Immature natural killer cell (primary cell): ENCODE results near the gene BCAR3. TPM values are rescaled to one million over a fixed set of nuclear protein-coding genes. Genes with fewer than 3 reads are reported as not detected.

Experiments used
- DNase-seq, 3 donors: peaks; one replicate each; pipeline ENCODE4 v3.0.0; 2022; ENCODE audit warnings: mixed read lengths in 1 of 3
- H3K27ac Mint-ChIP-seq, 6 donors: one replicate each; pipeline ENCODE4 v1.8.0; 2020; ENCODE audit warnings: mixed read lengths in 6 of 6, mild to moderate bottlenecking in 5 of 6, inconsistent platforms in 4 of 6, moderate library complexity in 3 of 6
- H3K27me3 Mint-ChIP-seq, 3 donors: one replicate each; pipeline ENCODE4 v1.8.0; 2020 to 2021; ENCODE audit warnings: low read depth in 3 of 3, mild to moderate bottlenecking in 3 of 3, mixed read lengths in 3 of 3, moderate library complexity in 3 of 3, inconsistent platforms in 1 of 3
- H3K36me3 Mint-ChIP-seq, 3 donors: one replicate each; pipeline ENCODE4 v1.8.0; 2020; ENCODE audit warnings: mixed read lengths in 3 of 3, inconsistent platforms in 2 of 3, mild to moderate bottlenecking in 2 of 3
- H3K4me1 Mint-ChIP-seq, 2 donors: one replicate each; pipeline ENCODE4 v1.8.0; 2020; ENCODE audit warnings: inconsistent platforms in 2 of 2, mild to moderate bottlenecking in 2 of 2, mixed read lengths in 2 of 2, moderate library complexity in 1 of 2
- H3K4me3 Mint-ChIP-seq, 5 donors: one replicate each; pipeline ENCODE4 v1.8.0; 2020; ENCODE audit warnings: mild to moderate bottlenecking in 5 of 5, mixed read lengths in 5 of 5, inconsistent platforms in 3 of 5, moderate library complexity in 3 of 5
- H3K9me3 Mint-ChIP-seq, 6 donors: one replicate each; pipeline ENCODE4 v1.8.0; 2020; ENCODE audit warnings: mild to moderate bottlenecking in 6 of 6, mixed read lengths in 6 of 6, inconsistent platforms in 4 of 6, moderate library complexity in 3 of 6
- polyA plus RNA-seq, 3 donors: library from polyadenylated mRNA; unstranded; fragments of 300-500 nt; fragmentation: Illumina TruSeq; gene quantifications; one replicate each; pipeline ENCODE4 v1.2.3, GENCODE V29; 2021

The BCAR3 gene
- polyA plus RNA-seq, 3 donors from 2014 or later = 0.27 to 0.43 TPM; not detected in 1

- Mint-ChIP-seq H3K27me3 (peaks cover 2% of the 10 kb centered on the region in 3 donors), H3K27ac (no peak overlapping the region), H3K4me1 (no peaks in the 10 kb centered on the region), H3K36me3 (no peaks in the 10 kb centered on the region), H3K4me3 (no peak overlapping the region), H3K9me3 (no peaks in the 10 kb centered on the region)
- no peak for DNase-seq
These were observed 143.7 kb downstream of the BCAR3 start for GRCh38 chr1:93537924-93538323.

GRCh38 chr1:93537396-93537795 lies 144.2 kb downstream of the BCAR3 start:
- Mint-ChIP-seq H3K9me3 (no peaks in the 10 kb centered on the region), H3K27ac (no peak overlapping the region), H3K36me3 (no peaks in the 10 kb centered on the region), H3K27me3 (peaks cover 2% of the 10 kb centered on the region in 3 donors), H3K4me3 (no peak overlapping the region), H3K4me1 (no peaks in the 10 kb centered on the region)
- DNase-seq = no peak

GRCh38 chr1:93533677-93534076 lies 148.0 kb downstream of the BCAR3 start:
- Mint-ChIP-seq H3K27ac (no peak overlapping the region), H3K9me3 (no peaks in the 10 kb centered on the region), H3K27me3 (peaks cover 2 to 4% (median 2%) of the 10 kb centered on the region in 3 donors), H3K4me1 (no peaks in the 10 kb centered on the region), H3K36me3 (no peaks in the 10 kb centered on the region), H3K4me3 (no peak overlapping the region)
- no peak for DNase-seq

GRCh38 chr1:93532780-93533378 lies 148.8 kb downstream of the BCAR3 start:
- Mint-ChIP-seq H3K4me1 (no peaks in the 10 kb centered on the region), H3K27ac (no peak overlapping the region), H3K27me3 (peaks cover 0 to 2% (median 2%) of the 10 kb centered on the region in 3 donors), H3K4me3 (no peak overlapping the region), H3K36me3 (no peaks in the 10 kb centered on the region), H3K9me3 (no peaks in the 10 kb centered on the region)
- DNase-seq = no peak

GRCh38 chr1:93531193-93531592 lies 150.4 kb downstream of the BCAR3 start:
- H3K4me3 Mint-ChIP-seq = no peak overlapping the region
- no peaks in the 10 kb centered on the region for H3K9me3 Mint-ChIP-seq
- no peaks in the 10 kb centered on the region for H3K36me3 Mint-ChIP-seq
- H3K27me3 Mint-ChIP-seq = peaks cover 0 to 2% (median 0%) of the 10 kb centered on the region in 3 donors
- no peaks in the 10 kb centered on the region for H3K4me1 Mint-ChIP-seq
- no peak overlapping the region for H3K27ac Mint-ChIP-seq
- DNase-seq = no peak

- Mint-ChIP-seq H3K27me3 (peaks cover 0 to 2% (median 0%) of the 10 kb centered on the region in 3 donors), H3K4me3 (no peak overlapping the region), H3K4me1 (no peaks in the 10 kb centered on the region), H3K9me3 (no peaks in the 10 kb centered on the region), H3K36me3 (no peaks in the 10 kb centered on the region), H3K27ac (no peak overlapping the region)
- no peak for DNase-seq
These were observed 153.2 kb downstream of the BCAR3 start for GRCh38 chr1:93528412-93528811.

- Mint-ChIP-seq H3K36me3 (no peaks in the 10 kb centered on the region), H3K27me3 (peaks cover 0 to 2% (median 2%) of the 10 kb centered on the region in 3 donors), H3K4me3 (no peak overlapping the region), H3K9me3 (no peaks in the 10 kb centered on the region), H3K27ac (no peak overlapping the region), H3K4me1 (no peaks in the 10 kb centered on the region)
- DNase-seq = no peak
These were observed 155.2 kb downstream of the BCAR3 start for GRCh38 chr1:93526431-93526830.

GRCh38 chr1:93525431-93525830 lies 156.2 kb downstream of the BCAR3 start:
- Mint-ChIP-seq H3K4me3 (no peak overlapping the region), H3K4me1 (no peaks in the 10 kb centered on the region), H3K27me3 (peaks cover 0 to 2% (median 0%) of the 10 kb centered on the region in 3 donors), H3K9me3 (peaks cover 0 to 3% (median 0%) of the 10 kb centered on the region in 6 donors), H3K36me3 (no peaks in the 10 kb centered on the region), H3K27ac (no peak overlapping the region)
- DNase-seq = no peak

GRCh38 chr1:93522721-93523120 lies 158.9 kb downstream of the BCAR3 start:
- Mint-ChIP-seq H3K4me1 (no peaks in the 10 kb centered on the region), H3K36me3 (no peaks in the 10 kb centered on the region), H3K27ac (no peak overlapping the region), H3K27me3 (peaks cover 0 to 3% (median 0%) of the 10 kb centered on the region in 3 donors), H3K9me3 (peaks cover 0 to 3% (median 0%) of the 10 kb centered on the region in 6 donors), H3K4me3 (no peak overlapping the region)
- no peak for DNase-seq

- no peak overlapping the region for H3K4me3 Mint-ChIP-seq
- H3K27me3 Mint-ChIP-seq = peaks cover 0 to 3% (median 0%) of the 10 kb centered on the region in 3 donors
- no peaks in the 10 kb centered on the region for H3K36me3 Mint-ChIP-seq
- no peak for DNase-seq
- peaks cover 0 to 5% (median 0%) of the 10 kb centered on the region in 6 donors for H3K9me3 Mint-ChIP-seq
- no peak overlapping the region for H3K27ac Mint-ChIP-seq
- no peaks in the 10 kb centered on the region for H3K4me1 Mint-ChIP-seq
These were observed 160.0 kb downstream of the BCAR3 start for GRCh38 chr1:93521618-93522017.

- no peaks in the 10 kb centered on the region for H3K36me3 Mint-ChIP-seq
- peaks cover 0 to 5% (median 0%) of the 10 kb centered on the region in 6 donors for H3K9me3 Mint-ChIP-seq
- peaks cover 0 to 3% (median 0%) of the 10 kb centered on the region in 3 donors for H3K27me3 Mint-ChIP-seq
- no peaks in the 10 kb centered on the region for H3K4me1 Mint-ChIP-seq
- DNase-seq = no peak
- H3K4me3 Mint-ChIP-seq = no peak overlapping the region
- no peak overlapping the region for H3K27ac Mint-ChIP-seq
These were observed 162.3 kb downstream of the BCAR3 start for GRCh38 chr1:93519199-93519829.

- H3K36me3 Mint-ChIP-seq = no peaks in the 10 kb centered on the region
- H3K9me3 Mint-ChIP-seq = peaks cover 0 to 5% (median 0%) of the 10 kb centered on the region in 6 donors
- H3K4me3 Mint-ChIP-seq = no peak overlapping the region
- H3K27ac Mint-ChIP-seq = no peak overlapping the region
- no peak for DNase-seq
- H3K27me3 Mint-ChIP-seq = peaks cover 0 to 3% (median 0%) of the 10 kb centered on the region in 3 donors
- H3K4me1 Mint-ChIP-seq = no peaks in the 10 kb centered on the region
These were observed 163.1 kb downstream of the BCAR3 start for GRCh38 chr1:93518516-93518915.

- peaks cover 0 to 5% (median 0%) of the 10 kb centered on the region in 6 donors for H3K9me3 Mint-ChIP-seq
- H3K27me3 Mint-ChIP-seq = peaks cover 0 to 2% (median 2%) of the 10 kb centered on the region in 3 donors
- H3K4me1 Mint-ChIP-seq = no peaks in the 10 kb centered on the region
- no peak overlapping the region for H3K27ac Mint-ChIP-seq
- no peak for DNase-seq
- no peaks in the 10 kb centered on the region for H3K36me3 Mint-ChIP-seq
- no peak overlapping the region for H3K4me3 Mint-ChIP-seq
These were observed 165.5 kb downstream of the BCAR3 start for GRCh38 chr1:93516164-93516563.
